ENCODE results near the gene OR51B2. TPM values are rescaled to one million over a fixed set of nuclear protein-coding genes. Genes with fewer than 3 reads are reported as not detected.

OR51B2 gene
- total RNA-seq, 2 donors from 2014 or later: not detected

DNA sequence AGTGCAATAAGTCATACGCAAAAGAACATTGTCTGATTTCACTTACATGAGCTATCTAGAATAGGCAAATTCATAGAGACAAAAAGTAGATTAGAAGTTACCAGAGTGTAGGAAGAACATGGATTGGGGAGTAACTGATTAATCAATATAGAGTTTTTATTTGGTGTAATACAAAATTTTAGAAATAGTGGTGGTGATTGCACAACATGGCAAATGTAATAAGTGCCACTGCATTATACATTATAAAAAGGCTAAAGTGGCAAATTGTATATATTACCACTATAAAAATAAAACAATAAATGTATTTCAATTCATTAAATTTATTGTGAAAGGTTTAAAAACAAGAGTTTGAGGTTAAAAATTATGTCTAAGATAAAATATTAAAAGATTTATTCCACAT, 13.7 kb downstream of the OR51B2 start:
- TF ChIP-seq, protein P1, sequence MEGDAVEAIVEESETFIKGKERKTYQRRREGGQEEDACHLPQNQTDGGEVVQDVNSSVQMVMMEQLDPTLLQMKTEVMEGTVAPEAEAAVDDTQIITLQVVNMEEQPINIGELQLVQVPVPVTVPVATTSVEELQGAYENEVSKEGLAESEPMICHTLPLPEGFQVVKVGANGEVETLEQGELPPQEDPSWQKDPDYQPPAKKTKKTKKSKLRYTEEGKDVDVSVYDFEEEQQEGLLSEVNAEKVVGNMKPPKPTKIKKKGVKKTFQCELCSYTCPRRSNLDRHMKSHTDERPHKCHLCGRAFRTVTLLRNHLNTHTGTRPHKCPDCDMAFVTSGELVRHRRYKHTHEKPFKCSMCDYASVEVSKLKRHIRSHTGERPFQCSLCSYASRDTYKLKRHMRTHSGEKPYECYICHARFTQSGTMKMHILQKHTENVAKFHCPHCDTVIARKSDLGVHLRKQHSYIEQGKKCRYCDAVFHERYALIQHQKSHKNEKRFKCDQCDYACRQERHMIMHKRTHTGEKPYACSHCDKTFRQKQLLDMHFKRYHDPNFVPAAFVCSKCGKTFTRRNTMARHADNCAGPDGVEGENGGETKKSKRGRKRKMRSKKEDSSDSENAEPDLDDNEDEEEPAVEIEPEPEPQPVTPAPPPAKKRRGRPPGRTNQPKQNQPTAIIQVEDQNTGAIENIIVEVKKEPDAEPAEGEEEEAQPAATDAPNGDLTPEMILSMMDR (IDR thresholded peaks at IDR 0.05): no peak
- no peak for TF ChIP-seq POLR2AphosphoS5 (IDR thresholded peaks at IDR 0.05)
- no peak for TF ChIP-seq POLR2A (IDR thresholded peaks at IDR 0.05)
- Histone ChIP-seq H3K27ac (no peak overlapping the region), H3K4me1 (replicated peaks) (no peaks in the 10 kb centered on the region), H3K4me3 (no peak overlapping the region), H3K9me3 (no peaks in the 10 kb centered on the region), H3K36me3 (no peaks in the 10 kb centered on the region), H3K27me3 (replicated peaks; ENCODE audit: insufficient read depth) (no peaks in the 10 kb centered on the region)
- WGBS: 100% methylated on average over 1 of the region's 1 CpG
- DNase-seq (ENCODE audit: low spot score): no peak
- intact Hi-C loops (cut with DNase I): no loop called here

- no peaks in the 10 kb centered on the region for H3K9me3 ChIP-seq
- no peaks in the 10 kb centered on the region for H3K4me1 ChIP-seq (replicated peaks)
- 39% methylated on average over 2 of the region's 2 CpGs for WGBS
These were observed 16.7 kb downstream of the OR51B2 start for GRCh38 chr11:5307256-5308019.

DNA sequence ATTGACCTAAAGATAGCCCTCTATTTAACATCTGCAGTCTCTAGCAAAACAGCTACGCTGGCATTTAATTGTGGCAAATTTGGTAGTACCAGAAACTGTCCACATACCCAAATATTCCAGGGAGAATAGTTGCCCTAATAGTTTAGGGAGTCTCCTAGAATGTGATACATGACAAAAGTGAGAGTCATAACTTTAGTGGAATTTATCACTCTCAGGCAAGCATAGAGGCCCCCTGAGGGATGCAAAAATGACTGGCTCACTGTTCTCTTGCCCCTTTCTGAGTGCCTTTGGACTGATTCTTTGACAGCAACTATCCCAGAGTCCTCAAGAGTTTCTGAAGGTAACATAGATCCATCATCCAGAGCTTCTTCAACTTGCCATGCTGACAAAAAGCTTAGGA, 20.1 kb downstream of the OR51B2 start:
- Histone ChIP-seq H3K27ac (no peak overlapping the region), H3K9me3 (no peaks in the 10 kb centered on the region), H3K4me1 (replicated peaks) (no peaks in the 10 kb centered on the region), H3K36me3 (no peaks in the 10 kb centered on the region), H3K4me3 (no peak overlapping the region), H3K27me3 (replicated peaks; ENCODE audit: insufficient read depth) (no peaks in the 10 kb centered on the region)
- no peak for TF ChIP-seq POLR2AphosphoS5 (IDR thresholded peaks at IDR 0.05)
- TF ChIP-seq, protein P1 (IDR thresholded peaks at IDR 0.05): no peak
- TF ChIP-seq POLR2A (IDR thresholded peaks at IDR 0.05): no peak
- 93% methylated on average over 1 of the region's 1 CpG for WGBS
- no peak for DNase-seq (ENCODE audit: low spot score)
- intact Hi-C loops (cut with DNase I): no loop called here

More at GRCh38 chr11:5307256-5308019, 16.7 kb downstream of the OR51B2 start:
- no peak overlapping the region for H3K4me3 ChIP-seq
- H3K36me3 ChIP-seq: no peaks in the 10 kb centered on the region
- DNase-seq (ENCODE audit: low spot score): no peak
- no peaks in the 10 kb centered on the region for H3K27me3 ChIP-seq (replicated peaks; ENCODE audit: insufficient read depth)
- TF ChIP-seq POLR2A (IDR thresholded peaks at IDR 0.05): no peak
- TF ChIP-seq, protein P1 (IDR thresholded peaks at IDR 0.05): no peak
- no peak for TF ChIP-seq POLR2AphosphoS5 (IDR thresholded peaks at IDR 0.05)
- no peak overlapping the region for H3K27ac ChIP-seq
- intact Hi-C loops (cut with DNase I): no loop called here

- no peaks in the 10 kb centered on the region for H3K36me3 ChIP-seq
- DNase-seq (ENCODE audit: low spot score): no peak
- intact Hi-C loops (cut with DNase I): no loop called here
- H3K9me3 ChIP-seq: no peaks in the 10 kb centered on the region
- H3K4me1 ChIP-seq (replicated peaks): no peaks in the 10 kb centered on the region
- 86% methylated on average over 5 of the region's 5 CpGs for WGBS
- H3K27ac ChIP-seq: no peak overlapping the region
- TF ChIP-seq, protein P1 (IDR thresholded peaks at IDR 0.05): no peak
- TF ChIP-seq POLR2AphosphoS5 (IDR thresholded peaks at IDR 0.05) (no peak), POLR2A (IDR thresholded peaks at IDR 0.05) (no peak)
- H3K27me3 ChIP-seq (replicated peaks; ENCODE audit: insufficient read depth): no peaks in the 10 kb centered on the region
- H3K4me3 ChIP-seq: no peak overlapping the region
These were observed 20.5 kb downstream of the OR51B2 start for GRCh38 chr11:5303626-5304025.

GRCh38 chr11:5301846-5302245, 22.3 kb downstream of the OR51B2 start, which contains the start of gene OR51B4:
TSS of gene OR51B4 (minus strand) at chr11:5301946. CDS start at chr11:5301946, 0 bp downstream.
- intact Hi-C loops (cut with DNase I): no loop called here
- no peak within 1 kb of the TSS for H3K27ac ChIP-seq
- H3K27me3 ChIP-seq (replicated peaks; ENCODE audit: insufficient read depth): no peaks in the 10 kb centered on the region
- no peaks in the 10 kb centered on the region for H3K9me3 ChIP-seq
- TF ChIP-seq, protein P1 (IDR thresholded peaks at IDR 0.05): no peak
- no peak for TF ChIP-seq POLR2A (IDR thresholded peaks at IDR 0.05)
- DNase-seq (ENCODE audit: low spot score): no peak
- H3K4me1 ChIP-seq (replicated peaks): no peaks in the 10 kb centered on the region
- H3K36me3 ChIP-seq: no peaks in the 10 kb centered on the region
- H3K4me3 ChIP-seq: no peak within 1 kb of the TSS
- WGBS: 89% methylated on average over 2 of the region's 2 CpGs

All from prostate gland (tissue), 2 donors.